ENCODE data around the gene VEGFB. TPM values are rescaled to one million over a fixed set of nuclear protein-coding genes. Genes with fewer than 3 reads are reported as not detected.

Gene VEGFB
- total and polyA plus RNA-seq, 2 of the 8 experiments (the other 6 are each of a cell fraction or from before 2014, with no cell fraction given), result 9.3 to 49.6 TPM

DNA sequence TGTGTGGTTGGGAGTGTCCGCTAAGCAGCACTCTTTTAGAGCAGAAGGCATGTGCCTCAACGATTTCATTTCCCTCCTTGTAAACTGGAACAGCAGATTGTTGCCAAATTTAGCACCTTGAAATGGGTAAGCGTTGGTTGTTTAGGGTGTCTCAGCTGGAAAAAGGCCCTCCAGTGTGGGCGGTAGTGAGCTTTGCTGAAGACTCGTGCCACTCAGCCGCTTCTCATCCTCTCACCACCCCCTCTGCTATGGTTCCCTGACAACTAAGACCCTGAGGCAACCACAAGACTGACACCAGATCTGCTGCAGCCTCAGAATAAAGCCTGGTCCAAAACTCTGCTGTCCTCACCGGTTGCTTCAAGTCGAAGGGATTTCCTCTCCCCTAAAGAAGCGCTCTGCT is 37.8 kb upstream of the VEGFB start:
- no peak overlapping the region for H4K91ac ChIP-seq (replicated peaks; ENCODE audit: insufficient read length, low read length)
- H3K23me2 ChIP-seq (ENCODE audit: low read depth, low read length), result no peaks in the 10 kb centered on the region; the same call in 1 of the 2 replicates
- H3K79me1 ChIP-seq (ENCODE audit: low read depth, low read length), result peaks cover 10% of the 10 kb centered on the region
- no peak overlapping the region for H3K27ac ChIP-seq (ENCODE audit: low read depth, low read length)
- H4K5ac ChIP-seq (ENCODE audit: insufficient read length, low read depth, low read length), result no peak overlapping the region
- FAIRE-seq (no peak), DNase-seq (ENCODE audit: low read depth in 1 of 2, low spot score in 2 of 2) (no peak)
- WGBS, 2 experiments (ENCODE audit: extremely low coverage in 1 of 2, insufficient coverage in 1 of 2, insufficient read length in 1 of 2, insufficient replicate concordance in 2 of 2, low coverage in 1 of 2, low lambda C conversion rate in 2 of 2, missing lambda C conversion rate in 1 of 2), result 90% methylated on average over 9 of the region's 9 CpGs; no CpG with 5 or more reads in 1 of the 2 experiments
- no peak overlapping the region for H3K23ac ChIP-seq (ENCODE audit: insufficient read length)
- H3K56ac ChIP-seq (replicated peaks; ENCODE audit: insufficient read length, low read depth, low read length), result no peak overlapping the region
- H2BK15ac ChIP-seq (ENCODE audit: low read length), result no peak overlapping the region
- H4K20me1 ChIP-seq (replicated peaks in 1 of 2; ENCODE audit: control insufficient read depth in 1 of 2, insufficient read depth in 2 of 2, low read length in 2 of 2), result peaks cover 9 to 28% of the 10 kb centered on the region in 2 experiments
- CTCF ChIA-PET (ENCODE audit: partially characterized antibody), result interaction anchor here (1.1 to 1.9 kb wide), 5 partner anchors 8 to 50 kb away, joined by 3 to 9 read pairs (median 4); partner anchors contain the start of gene FERMT3
- H3K4me2 ChIP-seq (ENCODE audit: insufficient read depth in 1 of 2, low read depth in 2 of 2, low read length in 2 of 2), result no peak overlapping the region
- H4K8ac ChIP-seq (ENCODE audit: extremely low read depth, insufficient read depth, low read length), result no peak overlapping the region
- H3K4me3 ChIP-seq (ENCODE audit: extremely low read depth in 1 of 4, insufficient read depth in 2 of 4, low read depth in 3 of 4, low read length in 4 of 4), result no peak overlapping the region
- no peak overlapping the region for H2BK5ac ChIP-seq (ENCODE audit: low read depth, low read length)
- H2AK5ac ChIP-seq (ENCODE audit: low read depth, low read length), result no peak overlapping the region
- no peak overlapping the region for H3K14ac ChIP-seq (ENCODE audit: insufficient read length)
- peaks cover 51 to 91% (median 81%) of the 10 kb centered on the region in 4 experiments for H3K36me3 ChIP-seq (ENCODE audit: control insufficient read depth in 2 of 4, insufficient read depth in 4 of 4, low read length in 3 of 4)
- H2BK120ac ChIP-seq (replicated peaks; ENCODE audit: low read depth, low read length), result no peak overlapping the region
- peaks cover 0 to 15% of the 10 kb centered on the region in 2 experiments; a peak in 3 of 4 replicates for H3K79me2 ChIP-seq (ENCODE audit: control insufficient read depth in 1 of 2, insufficient read depth in 2 of 2, low read length in 2 of 2)
- no peak overlapping the region for H2BK12ac ChIP-seq (ENCODE audit: low read depth, low read length)
- no peaks in the 10 kb centered on the region for H3K27me3 ChIP-seq (replicated peaks in 1 of 4; ENCODE audit: control insufficient read depth in 3 of 4, extremely low read depth in 1 of 4, insufficient read depth in 3 of 4, low read length in 3 of 4)
- no peak overlapping the region for H3K18ac ChIP-seq (ENCODE audit: extremely low read depth, low read length)
- H2BK20ac ChIP-seq (ENCODE audit: low read length), result no peak overlapping the region
- H3K9me3 ChIP-seq (ENCODE audit: insufficient read depth in 2 of 2, low read depth in 1 of 2, low read length in 1 of 2), result no peaks in the 10 kb centered on the region
- no peaks in the 10 kb centered on the region for H3K4me1 ChIP-seq (replicated peaks in 1 of 4; ENCODE audit: control insufficient read depth in 3 of 4, insufficient read depth in 4 of 4, low read length in 3 of 4)
- no peak overlapping the region for H2AFZ ChIP-seq (ENCODE audit: low read length)
- no peak overlapping the region for H3K9ac ChIP-seq (replicated peaks in 1 of 4; ENCODE audit: extremely low read depth in 1 of 4, low read depth in 3 of 4, low read length in 3 of 4)
- POLR2A ChIA-PET (ENCODE audit: partially characterized antibody), result interaction anchor here (1.0 to 4.4 kb wide), 5 partner anchors 10 to 49 kb away, joined by 3 to 21 read pairs (median 4); partner anchors contain the start of genes FERMT3 and STIP1
- H3K4ac ChIP-seq (replicated peaks; ENCODE audit: insufficient read length, low read depth, low read length), result no peak overlapping the region
- no peak for TF ChIP-seq POLR2A (IDR thresholded peaks at IDR 0.05; ENCODE audit: control extremely low read depth in 1 of 2, low read depth in 2 of 2, low read length in 2 of 2)
- no peak for TF ChIP-seq BRCA1 (IDR thresholded peaks at IDR 0.05; ENCODE audit: low read depth, low read length)
- TF ChIP-seq POLR2AphosphoS5 (IDR thresholded peaks at IDR 0.05; ENCODE audit: low read depth, low read length), result no peak
- TF ChIP-seq CEBPB (IDR thresholded peaks at IDR 0.05; ENCODE audit: low read depth, low read length), result no peak
- no peak for TF ChIP-seq SAP30 (IDR thresholded peaks at IDR 0.05; ENCODE audit: insufficient read depth, insufficient replicate concordance, low read length)
- TF ChIP-seq RNF2 (IDR thresholded peaks at IDR 0.05; ENCODE audit: borderline replicate concordance, low read depth, low read length, missing control alignments, poor library complexity, severe bottlenecking), result no peak
- TF ChIP-seq, protein P1, sequence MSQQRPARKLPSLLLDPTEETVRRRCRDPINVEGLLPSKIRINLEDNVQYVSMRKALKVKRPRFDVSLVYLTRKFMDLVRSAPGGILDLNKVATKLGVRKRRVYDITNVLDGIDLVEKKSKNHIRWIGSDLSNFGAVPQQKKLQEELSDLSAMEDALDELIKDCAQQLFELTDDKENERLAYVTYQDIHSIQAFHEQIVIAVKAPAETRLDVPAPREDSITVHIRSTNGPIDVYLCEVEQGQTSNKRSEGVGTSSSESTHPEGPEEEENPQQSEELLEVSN (IDR thresholded peaks at IDR 0.05), result no peak
- no peak for TF ChIP-seq KDM4A (IDR thresholded peaks at IDR 0.05; ENCODE audit: low read depth, low read length, severe bottlenecking)
- TF ChIP-seq SUZ12 (IDR thresholded peaks at IDR 0.05; ENCODE audit: low read length), result no peak
- no peak for TF ChIP-seq BCL11A (IDR thresholded peaks at IDR 0.05; ENCODE audit: low read depth in 2 of 2, low read length in 2 of 2)
- no peak for TF ChIP-seq ZNF274 (IDR thresholded peaks at IDR 0.05; ENCODE audit: borderline replicate concordance, extremely low read depth, low read length)

Measured in H1 (cell line).